ENCODE results near the gene CLOCK. TPM values are rescaled to one million over a fixed set of nuclear protein-coding genes. Genes with fewer than 3 reads are reported as not detected.

The CLOCK gene
- total RNA-seq, 4 donors from 2014 or later: 18.7 to 30.4 (median 27.0) TPM

- ATAC-seq (ENCODE audit: low FRiP score) (no peak), DNase-seq (ENCODE audit: low spot score) (no peak)
- TF ChIP-seq CTCF (IDR thresholded peaks at IDR 0.05): no peak
These were observed 147.7 kb downstream of the CLOCK start for GRCh38 chr4:55398966-55399365.

- DNase-seq (ENCODE audit: low spot score) (no peak), ATAC-seq (ENCODE audit: low FRiP score) (peak; percentile 7)
- no peak for TF ChIP-seq CTCF (IDR thresholded peaks at IDR 0.05)
These were observed 148.2 kb downstream of the CLOCK start for GRCh38 chr4:55398461-55398860.

DNA sequence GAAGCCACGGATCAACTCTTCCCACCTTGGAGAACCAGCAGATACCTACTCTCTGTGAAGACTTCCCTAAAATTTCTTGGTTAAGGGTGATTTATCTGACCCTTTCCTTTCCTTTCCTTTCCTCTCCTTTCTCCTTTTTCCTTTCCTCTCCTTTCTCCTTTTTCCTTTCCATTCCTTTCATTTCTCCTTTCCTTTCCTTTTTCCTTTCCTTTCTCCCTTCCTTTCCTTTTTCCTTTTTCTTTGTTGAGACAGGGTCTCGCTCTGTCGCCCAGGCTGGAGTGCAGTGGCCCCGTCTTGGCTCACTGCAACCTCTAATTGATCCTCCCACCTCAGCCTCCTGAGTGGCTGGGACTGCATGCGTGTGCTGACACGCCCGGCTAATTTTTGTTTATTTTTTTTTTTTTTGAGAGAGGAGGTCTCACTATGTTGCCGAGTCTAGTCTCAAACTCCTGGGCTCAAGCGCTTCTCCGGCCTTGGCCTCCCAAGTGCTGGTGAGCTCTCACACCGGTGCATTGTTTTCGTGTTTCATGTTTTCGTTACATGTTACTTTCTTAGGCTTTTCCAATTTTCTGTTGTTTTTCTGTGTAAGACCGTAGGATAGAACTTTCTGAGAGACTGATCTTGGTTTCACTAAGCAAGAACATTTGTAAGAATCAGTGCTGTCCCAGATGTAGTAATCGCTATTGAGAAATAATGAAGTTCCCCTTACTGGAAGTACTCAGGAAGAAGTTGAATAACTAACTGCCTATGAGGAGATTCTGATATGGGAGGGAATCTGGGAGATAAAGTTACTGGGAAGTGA is 149.0 kb downstream of the CLOCK start:
- TF ChIP-seq CTCF (IDR thresholded peaks at IDR 0.05): no peak
- DNase-seq (ENCODE audit: low spot score) (no peak), ATAC-seq (ENCODE audit: low FRiP score) (peak; percentile 25)

- DNase-seq (ENCODE audit: low spot score) (no peak), ATAC-seq (ENCODE audit: low FRiP score) (no peak)
- no peak for TF ChIP-seq CTCF (IDR thresholded peaks at IDR 0.05)
These were observed 149.6 kb downstream of the CLOCK start for GRCh38 chr4:55397126-55397436.

DNA sequence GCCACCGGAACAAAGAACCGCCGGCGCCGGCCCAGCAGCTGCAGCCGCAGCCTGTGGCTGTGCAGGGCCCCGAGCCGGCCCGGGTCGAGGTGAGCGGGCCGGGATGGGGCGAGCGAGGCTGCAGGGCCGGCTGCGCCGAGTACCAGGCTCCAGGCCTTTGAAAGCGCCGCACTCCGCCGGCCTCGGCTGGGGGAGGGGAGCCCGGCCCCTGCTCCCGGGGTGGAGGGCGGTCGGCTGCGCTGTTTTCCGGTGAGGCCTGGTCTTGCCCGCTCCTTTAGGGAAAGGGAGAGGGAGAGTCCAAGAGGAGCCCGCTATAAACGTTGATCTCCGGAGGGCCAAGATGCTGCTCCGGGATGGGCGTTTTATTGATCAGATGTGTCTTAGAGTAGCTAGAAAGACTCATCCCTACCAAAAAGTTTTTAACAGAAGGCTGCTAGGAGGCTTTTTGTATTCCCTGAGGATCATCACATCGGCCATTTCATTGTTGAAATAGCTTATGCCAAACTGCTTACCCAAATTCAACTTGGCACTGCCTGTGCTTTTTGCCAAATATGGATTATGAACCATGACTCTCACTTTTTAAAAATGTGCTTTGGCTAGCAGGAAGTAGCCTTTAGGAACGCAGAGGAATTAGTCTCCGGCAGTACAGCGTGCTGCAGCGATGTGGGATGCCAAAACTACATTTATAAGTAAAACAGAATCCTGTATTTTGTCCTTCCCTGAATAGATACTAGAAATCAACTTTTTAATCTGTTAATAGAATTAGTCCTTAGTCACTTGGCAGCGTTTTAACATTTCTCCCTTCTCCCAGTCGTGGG is 150.2 kb downstream of the CLOCK start:
- ATAC-seq (ENCODE audit: low FRiP score) (peak; percentile 31), DNase-seq (ENCODE audit: low spot score) (no peak)
- no peak for TF ChIP-seq CTCF (IDR thresholded peaks at IDR 0.05)

DNA sequence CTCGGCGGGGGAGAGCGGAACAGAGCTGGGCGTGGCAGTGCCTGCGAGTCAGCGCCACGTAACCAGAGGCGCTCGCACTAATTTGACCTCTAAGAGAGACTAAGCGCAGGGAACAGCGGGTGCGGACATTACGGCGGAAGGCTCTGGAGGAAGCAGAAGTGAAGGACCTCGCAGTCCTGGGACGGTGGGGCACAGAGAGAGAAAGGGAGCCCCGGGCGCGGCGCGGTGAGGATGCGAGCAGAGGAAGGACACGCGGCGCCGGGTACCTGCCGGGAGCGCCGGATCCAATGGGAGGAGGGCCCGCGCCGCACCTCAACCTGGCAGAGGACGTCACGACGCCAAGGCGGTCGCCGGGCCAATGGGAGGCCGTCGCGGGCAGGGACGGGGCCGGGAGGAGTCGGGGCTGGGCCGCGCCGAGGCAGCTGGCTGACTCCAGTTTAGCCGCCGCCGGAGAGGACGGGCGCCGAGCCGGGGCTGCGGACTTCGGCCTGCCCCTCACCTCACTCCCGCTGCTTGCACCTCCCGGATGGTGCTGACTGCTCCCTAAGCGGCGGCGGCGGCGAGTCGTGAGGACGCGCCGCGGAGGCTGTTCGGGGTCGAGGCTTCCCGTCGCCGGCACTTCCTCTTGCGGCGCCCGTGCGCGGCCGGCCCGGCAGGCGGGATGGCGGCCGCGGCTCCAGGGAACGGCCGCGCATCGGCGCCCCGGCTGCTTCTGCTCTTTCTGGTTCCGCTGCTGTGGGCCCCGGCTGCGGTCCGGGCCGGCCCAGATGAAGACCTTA is 151.0 kb downstream of the CLOCK start, which contains the start of gene TMEM165:
Gene TMEM165 (plus strand): TSS at position 429 of the 779 bp plus-strand sequence. CDS start 233 bp downstream, at position 662.
- DNase-seq (ENCODE audit: low spot score): peak; percentile 65
- peak; percentile 97 for ATAC-seq (ENCODE audit: low FRiP score)
- no peak for TF ChIP-seq CTCF (IDR thresholded peaks at IDR 0.05)

Data from omental fat pad (tissue), 4 donors.